Calu3 (cell line): ENCODE measurements around the gene HDGF. TPM values are rescaled to one million over a fixed set of nuclear protein-coding genes. Genes with fewer than 3 reads are reported as not detected.
A peak's percentile ranks its signal among the peaks of the same experiment; 100 is the strongest.

Experiments
- BruUV-seq: library from RNA; stranded (reverse); fragments of 400-500 nt; replicated peaks from 2 replicates; lab custom pipeline; 2021; lab: Mats Ljungman, UMichigan
- CTCF ChIA-PET: fragments of 300-600 bp; sonication (Branson Sonifier 250); formaldehyde crosslinking; loops from one replicate; lab custom pipeline; 2022; ENCODE audit warnings: antibody characterized with exemption; lab: Charles Lee
- DNase-seq: peaks from one replicate; pipeline ENCODE4 v3.0.0; 2022
- H3K27ac Mint-ChIP-seq: one replicate; pipeline ENCODE4 v1.8.0; 2022; ENCODE audit warnings: mixed read lengths; ENCODE audit not compliant: unreplicated experiment
- H3K27me3 Mint-ChIP-seq: one replicate; pipeline ENCODE4 v1.8.0; 2022; ENCODE audit warnings: mixed read lengths; ENCODE audit not compliant: unreplicated experiment
- H3K36me3 Mint-ChIP-seq: one replicate; pipeline ENCODE4 v1.8.0; 2022; ENCODE audit warnings: mild to moderate bottlenecking, moderate library complexity, mixed read lengths; ENCODE audit not compliant: insufficient read depth, unreplicated experiment
- H3K4me1 Mint-ChIP-seq: one replicate; pipeline ENCODE4 v1.8.0; 2022; ENCODE audit warnings: mild to moderate bottlenecking, low read depth, mixed read lengths; ENCODE audit not compliant: unreplicated experiment
- H3K4me3 Mint-ChIP-seq: one replicate; pipeline ENCODE4 v1.8.0; 2022; ENCODE audit warnings: mild to moderate bottlenecking, low read depth, moderate library complexity, mixed read lengths; ENCODE audit not compliant: unreplicated experiment
- H3K9me3 Mint-ChIP-seq: one replicate; pipeline ENCODE4 v1.8.0; 2022; ENCODE audit warnings: low read depth, mixed read lengths; ENCODE audit not compliant: unreplicated experiment
- intact Hi-C: fragments of 100-400 bp; cut with micrococcal nuclease; formaldehyde crosslinking; loops from one replicate; pipeline ENCODE4 v1.10.0; 2022; ENCODE audit not compliant: unreplicated experiment
- total RNA-seq: library from RNA; stranded (reverse); gene quantifications from 2 replicates; pipeline ENCODE4 v1.2.3, GENCODE V29; 2022
- TF ChIP-seq, protein P1 (sequence below): fragments of 200-600 bp; IDR thresholded peaks from one replicate; pipeline ENCODE4 v1.8.0; 2022; ENCODE audit warnings: antibody characterized with exemption; ENCODE audit not compliant: unreplicated experiment

HDGF gene
- total RNA-seq, 1 experiment from 2014 or later = 470 TPM

DNA sequence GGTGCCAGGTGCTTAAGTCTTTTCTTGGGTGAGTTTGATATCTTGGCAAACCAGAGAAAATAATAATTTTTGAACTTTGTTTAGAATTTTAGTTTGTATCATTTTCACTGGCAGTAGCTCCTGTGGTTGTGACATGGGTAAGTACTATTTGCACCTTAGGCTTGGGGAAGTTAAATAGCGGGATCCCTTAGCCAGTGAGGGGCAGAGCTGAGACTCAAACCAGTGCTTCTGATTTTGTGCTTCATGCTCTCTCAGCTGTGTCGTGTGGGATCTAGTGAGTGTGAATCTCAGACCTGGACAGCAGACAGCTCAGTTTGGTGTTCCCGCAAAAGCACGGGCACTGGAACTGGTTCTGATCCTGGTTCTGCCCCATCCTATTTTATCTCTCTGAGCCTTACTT lies 25.5 kb upstream of the HDGF start:
- H3K27ac Mint-ChIP-seq = no peak overlapping the region
- H3K9me3 Mint-ChIP-seq = no peaks in the 10 kb centered on the region
- H3K36me3 Mint-ChIP-seq = peaks cover 46% of the 10 kb centered on the region
- no peak overlapping the region for H3K4me3 Mint-ChIP-seq
- CTCF ChIA-PET = no interaction called here
- TF ChIP-seq, protein P1, sequence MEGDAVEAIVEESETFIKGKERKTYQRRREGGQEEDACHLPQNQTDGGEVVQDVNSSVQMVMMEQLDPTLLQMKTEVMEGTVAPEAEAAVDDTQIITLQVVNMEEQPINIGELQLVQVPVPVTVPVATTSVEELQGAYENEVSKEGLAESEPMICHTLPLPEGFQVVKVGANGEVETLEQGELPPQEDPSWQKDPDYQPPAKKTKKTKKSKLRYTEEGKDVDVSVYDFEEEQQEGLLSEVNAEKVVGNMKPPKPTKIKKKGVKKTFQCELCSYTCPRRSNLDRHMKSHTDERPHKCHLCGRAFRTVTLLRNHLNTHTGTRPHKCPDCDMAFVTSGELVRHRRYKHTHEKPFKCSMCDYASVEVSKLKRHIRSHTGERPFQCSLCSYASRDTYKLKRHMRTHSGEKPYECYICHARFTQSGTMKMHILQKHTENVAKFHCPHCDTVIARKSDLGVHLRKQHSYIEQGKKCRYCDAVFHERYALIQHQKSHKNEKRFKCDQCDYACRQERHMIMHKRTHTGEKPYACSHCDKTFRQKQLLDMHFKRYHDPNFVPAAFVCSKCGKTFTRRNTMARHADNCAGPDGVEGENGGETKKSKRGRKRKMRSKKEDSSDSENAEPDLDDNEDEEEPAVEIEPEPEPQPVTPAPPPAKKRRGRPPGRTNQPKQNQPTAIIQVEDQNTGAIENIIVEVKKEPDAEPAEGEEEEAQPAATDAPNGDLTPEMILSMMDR = no peak
- no peak for DNase-seq
- peaks cover 44% of the 10 kb centered on the region for H3K4me1 Mint-ChIP-seq
- H3K27me3 Mint-ChIP-seq = no peaks in the 10 kb centered on the region
- BruUV-seq = no TSS peak
- intact Hi-C loops = no loop called here

DNA sequence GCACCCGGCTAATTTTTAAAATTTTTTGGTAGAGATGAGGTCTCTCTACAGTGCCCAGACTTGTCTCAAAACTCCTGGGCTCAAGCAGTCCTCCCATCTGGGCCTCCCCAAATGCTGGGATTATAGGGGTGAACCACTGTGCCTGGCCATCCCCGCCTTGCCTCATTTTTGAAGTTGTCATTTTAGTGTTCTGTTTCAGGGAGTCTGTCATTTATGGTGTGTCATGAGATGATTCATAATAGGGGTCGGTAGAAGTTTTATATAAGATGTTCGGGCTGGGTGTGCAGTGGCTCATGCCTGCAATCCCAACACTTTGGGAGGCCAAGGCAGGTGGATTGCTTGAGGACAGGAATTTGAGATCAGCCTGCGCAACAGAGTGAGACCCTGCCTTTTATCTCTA lies 24.3 kb upstream of the HDGF start:
- no peak for DNase-seq
- CTCF ChIA-PET = interaction anchor here (0.7 kb wide), 1 partner anchor 49 kb away, joined by 3 read pairs; no protein-coding TSS in a partner anchor
- intact Hi-C loops = no loop called here
- no peak overlapping the region for H3K4me3 Mint-ChIP-seq
- no peaks in the 10 kb centered on the region for H3K27me3 Mint-ChIP-seq
- H3K9me3 Mint-ChIP-seq = no peaks in the 10 kb centered on the region
- peaks cover 46% of the 10 kb centered on the region for H3K36me3 Mint-ChIP-seq
- peaks cover 43% of the 10 kb centered on the region for H3K4me1 Mint-ChIP-seq
- H3K27ac Mint-ChIP-seq = no peak overlapping the region
- TF ChIP-seq, protein P1 = no peak
- BruUV-seq = no TSS peak

DNA sequence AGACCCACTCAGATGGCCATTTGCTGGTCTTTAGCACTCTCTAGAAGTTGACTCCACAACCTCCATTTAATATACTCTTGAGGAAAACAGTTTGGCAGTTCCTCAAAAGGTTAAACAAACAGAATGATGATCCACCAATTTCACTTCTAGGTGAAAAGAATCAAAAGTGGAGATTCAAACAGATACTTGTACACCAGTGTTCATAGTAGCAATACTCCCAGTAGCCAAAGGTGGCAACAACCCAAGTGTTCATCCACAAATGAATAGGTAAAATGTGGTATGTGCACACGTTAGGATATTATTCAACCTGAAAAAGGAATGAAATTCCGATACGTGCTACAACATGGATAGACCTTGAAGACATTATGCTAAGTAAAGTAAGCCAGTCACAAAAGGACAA lies 22.1 kb upstream of the HDGF start:
- no peak for DNase-seq
- TF ChIP-seq, protein P1 = peak; percentile 17
- no peak overlapping the region for H3K27ac Mint-ChIP-seq
- no peaks in the 10 kb centered on the region for H3K9me3 Mint-ChIP-seq
- peaks cover 50% of the 10 kb centered on the region for H3K36me3 Mint-ChIP-seq
- intact Hi-C loops = no loop called here
- no peaks in the 10 kb centered on the region for H3K27me3 Mint-ChIP-seq
- no TSS peak for BruUV-seq
- CTCF ChIA-PET = interaction anchor here (1.1 kb wide), 1 partner anchor 35 kb away, joined by 3 read pairs; no protein-coding TSS in a partner anchor
- peaks cover 59% of the 10 kb centered on the region for H3K4me1 Mint-ChIP-seq
- no peak overlapping the region for H3K4me3 Mint-ChIP-seq

DNA sequence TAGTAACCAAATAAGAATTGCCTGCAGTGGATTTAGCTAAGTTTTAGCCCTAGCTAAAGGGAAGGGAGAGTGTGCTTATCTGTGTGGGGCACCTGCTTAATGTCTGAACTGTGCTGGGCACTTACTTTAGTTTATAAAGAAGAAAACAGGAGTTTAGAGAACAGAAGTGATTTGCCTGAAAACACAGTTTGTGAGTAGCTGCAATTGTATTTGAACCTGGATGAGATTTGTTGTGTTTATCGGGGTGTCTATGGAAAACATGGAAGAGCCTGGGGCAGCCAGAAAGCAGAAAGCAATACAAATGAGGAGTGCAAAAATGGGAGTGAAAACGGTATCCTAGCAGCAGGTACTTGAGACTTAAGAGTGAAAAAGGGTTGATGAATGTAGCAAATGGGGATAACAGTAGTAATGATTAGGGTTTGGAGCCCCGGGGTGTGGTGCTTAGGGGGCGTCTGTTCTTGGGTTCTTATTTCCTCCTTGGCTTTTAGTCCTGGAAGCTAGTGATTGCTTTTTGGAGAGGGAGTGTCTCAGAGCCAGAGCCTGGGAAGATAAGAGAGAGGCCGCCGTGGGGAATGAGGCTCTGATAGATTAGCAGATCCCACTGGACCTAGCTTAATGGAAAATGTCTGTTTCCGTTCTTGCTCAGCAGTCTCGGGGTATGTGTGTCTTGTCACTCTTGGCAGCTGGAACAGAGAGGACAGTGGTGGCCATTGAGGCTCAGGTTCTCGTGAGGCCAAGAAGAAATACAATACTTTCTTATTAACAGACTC lies 21.4 kb upstream of the HDGF start:
- BruUV-seq = no TSS peak
- peaks cover 57% of the 10 kb centered on the region for H3K4me1 Mint-ChIP-seq
- H3K4me3 Mint-ChIP-seq = no peak overlapping the region
- no peaks in the 10 kb centered on the region for H3K27me3 Mint-ChIP-seq
- intact Hi-C loops = no loop called here
- CTCF ChIA-PET = interaction anchor here (1.1 kb wide), 1 partner anchor 34 kb away, joined by 3 read pairs; no protein-coding TSS in a partner anchor
- no peaks in the 10 kb centered on the region for H3K9me3 Mint-ChIP-seq
- DNase-seq = no peak
- TF ChIP-seq, protein P1 = no peak
- H3K36me3 Mint-ChIP-seq = peaks cover 45% of the 10 kb centered on the region
- no peak overlapping the region for H3K27ac Mint-ChIP-seq
